Ramos (cell line): Measurements from ENCODE around the gene ST8SIA6.
"Not testable (repeated sequence)": the region's sequence is repeated elsewhere in the genome, so short reads cannot be mapped to it uniquely, and the experiment has no call there.

Experiments used
- in situ Hi-C: fragments of 300-500 bp; cut with MboI; formaldehyde crosslinking; loops from one replicate; pipeline ENCODE4 v1.14.3; 2022; ENCODE audit warnings: low sequenced_read_pairs; ENCODE audit not compliant: unreplicated experiment

ST8SIA6 gene, protein sequence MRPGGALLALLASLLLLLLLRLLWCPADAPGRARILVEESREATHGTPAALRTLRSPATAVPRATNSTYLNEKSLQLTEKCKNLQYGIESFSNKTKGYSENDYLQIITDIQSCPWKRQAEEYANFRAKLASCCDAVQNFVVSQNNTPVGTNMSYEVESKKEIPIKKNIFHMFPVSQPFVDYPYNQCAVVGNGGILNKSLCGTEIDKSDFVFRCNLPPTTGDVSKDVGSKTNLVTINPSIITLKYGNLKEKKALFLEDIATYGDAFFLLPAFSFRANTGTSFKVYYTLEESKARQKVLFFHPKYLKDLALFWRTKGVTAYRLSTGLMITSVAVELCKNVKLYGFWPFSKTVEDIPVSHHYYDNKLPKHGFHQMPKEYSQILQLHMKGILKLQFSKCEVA

DNA sequence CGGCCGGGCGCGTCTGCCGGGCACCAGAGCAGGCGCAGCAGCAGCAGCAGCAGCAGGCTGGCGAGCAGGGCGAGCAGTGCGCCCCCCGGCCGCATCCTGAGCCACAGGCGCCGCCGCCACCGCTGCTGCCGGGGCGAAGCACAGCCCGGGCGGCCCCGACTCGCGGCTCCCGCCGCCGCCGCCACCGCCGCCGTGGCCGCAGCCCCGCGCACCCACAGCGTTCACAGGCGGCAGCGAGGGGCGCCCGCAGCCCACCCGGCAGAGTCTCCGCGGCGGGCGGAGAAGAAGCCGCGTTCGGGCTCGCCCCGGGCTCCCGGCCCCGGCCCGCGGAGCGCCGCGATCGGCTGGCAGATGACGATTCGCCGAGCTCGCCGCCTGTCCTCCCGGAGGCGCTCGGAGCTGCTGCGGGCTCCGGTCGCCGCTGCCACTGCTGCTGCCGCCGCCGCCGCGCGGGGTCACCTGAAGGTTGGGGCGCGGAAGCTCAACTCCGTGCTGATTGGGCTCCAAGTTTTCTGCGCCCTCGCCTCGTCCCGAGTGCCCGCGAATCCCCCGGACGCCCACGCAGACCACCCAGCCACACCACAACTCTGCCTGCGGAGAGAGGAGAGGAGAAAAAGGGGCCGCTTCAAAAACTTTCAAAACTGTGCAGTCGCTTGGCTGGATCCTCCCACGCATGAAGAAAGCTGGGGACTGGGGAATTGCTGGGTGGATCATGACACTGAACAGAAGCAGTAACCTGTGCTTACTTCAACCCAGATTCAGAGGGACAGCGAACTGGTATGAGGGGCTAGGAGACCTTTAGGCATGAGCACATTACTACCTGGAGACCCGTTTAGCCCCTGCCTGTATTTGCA is at the start of gene ST8SIA6:
Gene ST8SIA6 (minus strand): TSS at position 435 of the 854 bp plus-strand sequence. CDS start 340 bp downstream, at position 95.
- in situ Hi-C loops, result no loop called here

DNA sequence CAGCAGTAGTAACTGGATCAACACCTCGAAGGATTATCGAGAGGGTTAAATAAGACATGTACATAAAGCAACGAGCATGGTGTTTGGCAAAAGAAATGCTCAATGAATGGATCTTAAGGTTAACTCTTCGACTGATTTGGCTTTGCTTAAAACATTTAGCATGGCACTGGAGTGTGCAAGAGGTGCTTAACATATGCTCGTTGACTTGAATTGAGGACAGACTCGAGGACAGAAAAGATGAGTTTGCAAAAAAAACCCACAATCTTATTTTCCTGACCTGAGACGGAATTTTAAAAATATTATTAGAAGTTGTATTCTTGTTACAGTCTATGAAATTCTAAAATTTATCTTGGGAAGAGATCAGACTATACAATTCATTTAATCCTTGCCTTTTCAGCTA is 49.4 kb upstream of the ST8SIA6 start:
- in situ Hi-C loops, result no loop called here

DNA sequence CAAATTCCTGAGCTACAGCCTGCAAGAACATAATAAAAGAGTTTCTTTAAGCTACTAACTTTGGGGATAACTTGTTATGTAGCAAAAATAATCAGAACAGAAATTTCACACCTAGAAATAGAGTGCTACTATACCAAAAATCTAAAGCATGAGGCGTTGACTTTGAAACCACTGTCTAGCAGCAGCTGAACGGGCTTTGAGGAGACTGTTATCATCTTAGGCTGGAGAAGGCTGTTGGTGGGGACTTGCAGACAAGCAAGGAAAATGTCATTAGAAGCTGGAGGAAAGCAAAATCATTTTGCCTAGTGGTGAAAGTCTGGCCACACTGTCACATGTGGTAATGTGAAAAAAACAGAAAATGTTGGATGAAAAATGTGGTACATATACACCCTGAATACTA is 48.4 kb upstream of the ST8SIA6 start:
- in situ Hi-C loops, result no loop called here

DNA sequence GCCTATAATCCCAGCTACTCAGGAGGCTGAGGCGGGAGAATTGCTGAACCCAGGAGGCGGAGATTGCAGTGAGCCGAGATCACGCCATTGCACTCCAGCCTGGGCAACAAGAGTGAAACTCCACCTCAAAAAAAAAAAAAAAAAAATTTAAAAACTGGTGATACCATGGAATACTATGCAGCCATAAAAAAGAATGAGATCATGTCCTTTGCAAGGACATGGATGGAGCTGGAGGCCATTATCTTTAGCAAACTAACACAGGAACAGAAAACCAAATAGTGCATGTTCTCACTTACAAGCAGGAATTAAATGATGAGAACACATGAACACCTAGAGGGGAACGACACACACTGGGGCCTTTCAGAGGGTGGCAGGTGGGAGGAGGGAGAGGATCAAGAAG is 44.6 kb upstream of the ST8SIA6 start:
- in situ Hi-C loops, result not testable (repeated sequence)

DNA sequence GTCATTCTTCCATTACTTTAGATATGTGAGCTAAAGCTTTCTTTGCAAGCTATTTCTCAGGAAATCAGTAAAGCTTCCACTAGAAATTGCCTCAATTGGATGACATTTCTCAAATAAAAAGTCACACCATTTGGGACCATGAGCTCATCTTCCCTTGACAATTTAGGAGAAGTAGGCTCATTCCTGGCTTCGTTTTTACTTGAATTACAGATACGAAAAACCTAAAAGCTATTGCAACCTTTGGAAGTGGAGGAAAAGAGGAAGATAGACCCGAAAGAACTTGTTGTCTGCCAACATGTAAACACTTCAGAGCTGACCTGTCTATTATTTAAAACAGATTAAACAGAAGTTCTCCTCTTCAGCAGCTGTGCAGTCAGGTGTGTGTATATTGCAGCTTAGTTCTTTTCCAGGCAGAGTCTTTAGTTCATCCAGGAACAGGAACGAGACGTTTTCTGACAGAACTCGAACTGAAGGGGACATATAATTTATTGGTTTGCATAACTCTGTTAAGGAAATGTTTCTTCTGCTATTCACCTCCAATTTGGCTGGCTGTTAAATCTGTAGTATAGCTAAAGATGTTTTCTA is 43.1 kb upstream of the ST8SIA6 start:
- in situ Hi-C loops, result no loop called here

DNA sequence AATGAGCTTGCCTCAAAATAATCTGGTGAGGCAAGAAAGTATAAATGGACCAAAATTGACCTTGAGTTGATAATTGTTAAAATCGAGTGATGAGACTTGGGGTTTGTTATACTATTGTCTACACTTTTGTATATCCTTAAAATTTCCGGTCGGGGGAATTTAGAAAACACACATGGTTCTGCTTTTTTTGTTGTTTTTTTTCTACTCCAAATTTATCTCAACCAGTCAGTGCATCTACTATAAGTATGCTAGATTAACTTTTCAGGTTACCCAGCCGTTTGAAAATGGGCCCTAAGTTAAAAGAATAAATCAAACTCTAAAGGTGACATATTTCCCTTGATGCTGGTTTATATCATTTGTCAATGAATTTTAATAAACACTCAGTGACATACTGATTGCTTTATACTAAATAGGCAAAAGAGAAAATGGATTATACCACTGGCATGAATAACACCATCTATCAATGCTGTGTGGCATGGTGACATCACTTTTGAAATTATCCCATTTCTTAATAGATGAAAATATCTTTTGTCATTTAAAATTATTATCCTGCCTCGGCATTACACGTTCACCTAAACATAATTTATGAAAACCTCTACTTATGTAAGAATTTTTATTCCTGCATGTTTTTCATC is 40.3 kb upstream of the ST8SIA6 start:
- in situ Hi-C loops, result no loop called here

DNA sequence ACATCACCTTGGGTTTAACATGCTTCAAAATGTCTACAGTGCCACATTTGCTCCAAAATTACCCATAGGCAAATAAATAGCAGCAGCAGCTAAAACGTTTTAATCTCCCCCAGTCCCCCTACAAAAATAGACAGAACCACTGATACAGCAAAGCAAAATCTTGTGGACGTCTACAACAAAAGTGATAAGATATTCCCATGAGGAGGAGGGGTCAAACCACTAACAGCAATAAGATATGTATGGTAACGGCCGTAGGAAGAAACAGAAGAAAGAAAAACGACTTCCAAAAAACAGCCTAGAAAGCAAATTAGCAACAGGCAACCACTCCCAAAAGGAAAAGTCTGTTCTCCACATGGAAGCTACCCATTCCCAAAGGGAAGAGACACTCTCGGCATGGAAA is 34.5 kb upstream of the ST8SIA6 start:
- in situ Hi-C loops, result no loop called here

DNA sequence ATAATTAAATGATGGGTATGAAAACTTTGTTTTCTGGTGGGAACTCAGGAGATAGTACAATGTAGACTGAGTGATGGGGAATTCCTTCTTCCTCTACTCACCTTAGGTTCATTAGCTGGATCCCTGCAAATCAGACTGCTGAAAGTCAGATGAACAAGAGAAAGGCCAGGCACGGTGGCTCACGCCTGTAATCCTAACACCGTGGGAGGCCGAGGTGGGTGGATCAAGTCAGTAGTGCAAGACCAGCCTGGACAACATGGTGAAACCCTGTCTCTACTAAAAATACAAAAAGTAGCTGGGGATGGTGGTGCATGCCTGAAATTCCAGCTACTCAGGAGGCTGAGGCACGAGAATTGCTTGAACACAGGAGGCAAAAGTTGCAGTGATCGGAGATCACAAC is 28.7 kb upstream of the ST8SIA6 start:
- in situ Hi-C loops, result no loop called here

DNA sequence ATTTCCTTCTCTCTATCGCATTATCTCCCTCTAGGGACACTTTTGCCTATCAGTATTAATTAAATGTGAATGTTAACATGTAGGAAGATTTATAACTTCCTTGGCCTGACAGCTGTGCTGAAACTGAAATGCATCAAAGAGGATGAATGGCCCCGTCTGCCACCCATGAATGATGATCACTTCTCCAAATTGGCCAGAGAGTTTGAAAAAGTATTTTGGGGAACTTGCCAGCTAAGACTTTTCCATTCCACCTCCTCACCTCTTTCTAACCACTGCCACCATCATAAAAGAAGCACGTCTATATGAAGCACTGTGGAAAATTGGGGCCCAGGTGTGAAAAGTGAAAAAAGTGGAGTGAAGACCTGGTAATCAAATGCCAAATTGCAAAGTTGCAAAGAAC is 25.4 kb upstream of the ST8SIA6 start:
- in situ Hi-C loops, result no loop called here

DNA sequence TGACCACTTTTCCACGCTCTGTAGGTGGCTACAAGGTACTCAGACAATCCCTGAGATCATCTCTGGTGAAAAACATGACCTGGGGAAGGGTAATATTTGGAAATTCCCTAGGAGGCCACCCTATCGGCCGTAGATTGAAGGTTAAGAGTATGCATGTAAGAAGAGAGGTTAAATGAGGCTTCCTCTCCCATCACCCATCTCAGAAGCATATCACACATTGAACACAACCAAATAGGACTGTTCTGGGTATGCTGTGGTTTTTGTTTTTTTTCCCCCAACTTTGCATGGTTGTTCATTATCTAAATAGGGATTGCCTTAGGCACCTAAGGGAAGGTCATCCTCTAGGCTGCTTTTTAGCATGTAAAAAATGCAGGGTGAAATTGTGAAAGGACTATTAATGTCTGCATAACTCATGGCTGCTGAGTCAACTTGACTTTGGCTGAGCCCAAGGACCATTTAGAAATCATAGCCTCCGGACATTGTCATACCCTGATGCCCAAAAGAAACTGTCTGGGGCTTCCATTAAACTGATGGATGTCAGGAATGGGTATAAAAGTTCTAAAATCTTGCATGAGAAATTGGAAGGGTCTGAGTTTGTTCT is 24.7 kb upstream of the ST8SIA6 start:
- in situ Hi-C loops, result no loop called here

DNA sequence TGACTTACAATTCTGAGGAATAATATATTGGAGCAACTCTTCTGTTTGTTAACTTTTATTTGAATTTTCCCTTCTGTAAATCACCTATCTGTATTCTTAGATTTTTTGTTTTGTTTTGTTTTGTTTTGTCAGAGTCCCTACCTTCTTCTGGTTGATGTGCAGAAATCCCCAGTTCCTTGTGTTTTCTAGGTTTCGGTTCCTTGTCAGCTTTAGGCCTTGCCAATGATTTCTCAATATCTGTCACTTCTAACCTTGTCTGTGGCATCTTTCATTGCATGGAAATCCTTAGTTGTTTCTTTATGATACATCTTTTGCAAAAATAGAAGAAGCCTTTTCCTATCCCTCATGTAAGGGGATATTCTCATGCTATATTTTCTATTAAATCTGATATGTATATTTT is 21.7 kb upstream of the ST8SIA6 start:
- in situ Hi-C loops, result no loop called here

DNA sequence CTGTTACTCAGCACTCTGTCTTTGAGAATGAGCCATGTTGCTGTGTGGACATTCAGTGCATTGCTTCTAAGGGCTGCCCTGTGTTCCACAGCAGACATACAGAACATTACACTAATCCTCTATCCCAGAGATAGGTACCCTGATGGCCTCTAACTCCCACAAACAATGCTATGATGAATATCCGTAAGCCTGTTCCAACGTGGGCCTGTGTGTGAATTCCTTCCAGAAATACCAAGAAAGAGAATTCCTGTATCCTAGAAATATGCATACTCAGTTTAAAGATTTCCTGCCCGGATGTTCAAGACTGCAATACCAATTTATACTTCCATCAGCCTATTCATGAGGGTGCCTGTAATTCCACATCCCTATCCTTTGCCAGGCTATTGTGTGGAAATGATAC is 21.3 kb upstream of the ST8SIA6 start:
- in situ Hi-C loops, result no loop called here

DNA sequence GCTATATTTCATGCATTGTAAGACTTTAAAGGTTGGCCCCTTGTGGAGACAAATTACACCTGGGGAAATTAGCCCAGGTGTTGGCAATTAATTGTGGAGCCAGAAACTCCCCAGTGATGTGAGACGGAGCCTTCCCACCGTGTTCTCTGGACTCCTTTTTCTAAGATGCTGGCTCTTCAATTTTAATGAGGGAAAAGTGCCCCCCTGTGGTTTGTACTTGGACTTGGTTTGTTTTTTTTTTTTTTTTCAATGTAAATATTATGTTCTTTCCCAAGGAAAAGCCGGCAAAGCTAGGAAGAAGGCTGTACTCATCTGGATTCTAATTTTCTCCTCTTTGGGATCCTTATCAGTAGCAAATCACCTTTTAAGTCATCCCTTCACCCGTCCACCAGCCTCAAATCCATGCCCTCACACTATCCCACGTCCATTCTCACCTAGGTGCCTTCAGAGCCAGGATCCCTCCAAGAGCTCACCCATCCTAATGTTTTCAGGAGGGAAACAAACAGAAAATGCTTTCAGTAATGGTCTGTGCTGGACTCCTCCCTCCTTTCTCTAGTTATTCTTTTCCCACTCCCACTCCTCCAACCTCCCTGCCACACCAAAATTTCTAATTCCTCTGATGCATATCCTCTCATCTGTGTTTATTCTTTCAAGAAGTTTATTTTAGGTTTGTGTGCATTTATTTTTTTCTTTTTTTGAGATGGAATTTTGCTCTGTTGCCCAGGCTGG is 20.4 kb upstream of the ST8SIA6 start:
- in situ Hi-C loops, result no loop called here

DNA sequence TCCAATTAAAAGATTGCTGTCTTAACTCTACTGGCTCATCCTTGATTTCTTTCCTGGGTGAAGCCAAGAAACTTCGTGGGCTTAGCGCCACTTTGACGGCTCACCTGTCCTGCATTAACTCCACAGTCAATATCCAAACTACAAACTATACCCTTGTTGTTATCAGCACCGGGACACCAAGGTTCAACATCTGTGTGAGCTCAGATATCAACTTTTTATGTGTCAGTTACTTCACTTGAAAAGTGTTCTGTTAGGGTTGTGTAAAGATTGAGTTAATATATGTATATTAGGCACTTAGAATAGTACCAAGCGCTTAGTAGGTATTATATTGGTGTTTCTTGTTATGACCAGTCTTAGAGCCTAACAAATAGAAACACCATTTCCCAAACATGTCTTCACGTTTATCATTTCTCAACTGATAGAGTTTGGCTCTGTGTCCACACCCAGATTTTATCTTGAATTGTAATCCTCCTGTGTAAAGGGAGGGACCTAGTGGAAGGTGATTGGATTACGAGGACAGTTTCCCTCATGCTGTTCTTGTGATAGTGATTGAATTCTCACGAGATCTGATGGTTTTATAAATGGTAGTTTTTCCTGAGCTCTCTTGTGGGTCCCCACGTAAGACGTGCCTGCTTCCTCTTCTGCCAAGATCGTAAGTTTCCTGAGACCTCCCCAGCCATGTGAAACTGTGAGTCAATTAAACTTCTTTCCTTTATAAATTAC is 19.0 kb upstream of the ST8SIA6 start:
- in situ Hi-C loops, result no loop called here

DNA sequence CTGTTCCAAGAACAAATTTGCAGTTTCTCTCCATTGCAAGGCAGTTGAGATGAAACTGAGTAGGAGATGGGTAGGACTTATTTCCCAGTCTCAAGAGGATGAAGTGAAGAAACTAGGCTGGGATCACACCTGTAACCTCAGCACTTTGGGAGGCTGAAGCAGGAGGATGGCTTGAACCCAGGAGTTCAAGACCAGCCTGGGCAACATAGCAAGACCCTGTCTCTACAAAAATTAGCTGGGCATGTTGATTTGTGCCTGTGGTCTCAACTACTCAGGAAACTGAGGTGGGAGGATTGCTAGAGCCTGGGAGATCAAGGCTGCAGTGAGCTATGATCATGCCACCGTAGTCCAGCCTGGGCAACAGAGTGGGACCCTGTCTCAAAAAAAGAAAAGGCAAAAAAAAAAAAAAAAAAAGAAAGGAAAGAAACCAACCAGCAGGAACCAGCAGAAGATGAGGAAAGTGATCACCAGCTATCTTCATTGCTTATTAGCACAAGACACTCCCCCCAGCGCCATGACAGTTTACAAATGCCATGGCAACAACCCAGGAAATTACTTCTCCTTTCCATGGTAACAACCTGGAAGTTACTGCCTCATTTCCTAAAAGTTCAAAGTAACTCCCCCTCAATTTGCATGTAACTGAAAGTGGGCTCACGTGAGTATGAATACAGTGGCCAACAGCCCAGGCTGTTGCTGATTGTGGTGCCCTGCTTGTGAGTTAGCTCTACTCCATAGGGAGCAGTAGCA is 18.3 kb upstream of the ST8SIA6 start:
- in situ Hi-C loops, result no loop called here

DNA sequence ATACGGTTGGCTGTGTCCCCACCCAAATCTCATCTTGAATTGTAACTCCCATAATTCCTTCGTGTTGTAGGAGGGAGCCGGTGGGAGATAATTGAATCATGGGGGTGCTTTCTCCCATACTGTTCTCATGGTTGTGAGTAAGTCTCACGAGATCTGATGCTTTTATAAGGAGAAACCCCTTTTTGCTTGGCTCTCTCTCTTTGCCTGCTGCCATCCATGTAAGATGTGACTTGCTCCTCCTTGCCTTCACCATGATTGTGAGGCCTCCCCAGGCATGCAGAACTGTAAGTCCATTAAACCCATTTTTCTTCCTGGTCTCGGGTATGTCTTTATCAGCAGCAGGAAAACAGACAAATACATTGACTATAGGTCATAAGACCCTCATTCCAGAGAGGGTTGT is 15.9 kb upstream of the ST8SIA6 start:
- in situ Hi-C loops, result no loop called here

DNA sequence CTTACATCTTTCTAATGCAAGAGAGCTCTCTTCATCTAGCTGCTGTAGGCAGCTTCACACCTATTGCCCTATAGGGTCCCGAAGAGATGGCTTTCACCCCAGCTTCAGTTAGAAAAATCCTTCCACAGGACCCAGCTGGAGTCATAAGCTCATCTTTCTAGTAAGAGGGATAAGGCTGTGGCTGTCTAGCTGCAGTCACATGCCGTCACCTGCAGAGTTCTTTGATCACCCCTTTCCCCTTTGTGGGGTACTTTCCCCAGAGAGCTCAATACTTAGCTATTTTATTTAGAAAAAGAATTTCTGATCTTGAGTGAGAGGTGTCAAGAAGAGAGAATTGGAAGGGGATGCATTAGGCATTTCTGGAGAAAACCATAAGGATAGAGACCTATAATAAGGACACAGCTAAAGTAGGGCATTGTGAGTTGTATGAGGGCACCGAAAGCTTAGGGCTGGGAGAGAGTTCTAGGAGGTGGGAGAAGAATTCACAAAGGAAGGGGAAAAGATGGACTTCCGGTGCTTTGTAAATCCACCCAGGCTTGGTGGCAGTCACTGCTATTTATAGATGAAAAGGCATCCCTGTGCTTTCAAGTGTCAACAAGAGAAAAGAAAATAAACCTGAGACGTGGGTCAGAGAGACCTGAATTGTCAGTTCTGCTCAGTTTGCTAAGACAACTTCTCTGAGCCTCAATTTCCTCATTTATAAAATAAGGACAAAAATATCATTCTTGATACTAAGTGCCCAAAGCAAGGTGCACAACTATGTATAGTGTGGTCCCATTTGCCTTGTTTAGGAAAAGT is 11.1 kb upstream of the ST8SIA6 start:
- in situ Hi-C loops, result no loop called here

DNA sequence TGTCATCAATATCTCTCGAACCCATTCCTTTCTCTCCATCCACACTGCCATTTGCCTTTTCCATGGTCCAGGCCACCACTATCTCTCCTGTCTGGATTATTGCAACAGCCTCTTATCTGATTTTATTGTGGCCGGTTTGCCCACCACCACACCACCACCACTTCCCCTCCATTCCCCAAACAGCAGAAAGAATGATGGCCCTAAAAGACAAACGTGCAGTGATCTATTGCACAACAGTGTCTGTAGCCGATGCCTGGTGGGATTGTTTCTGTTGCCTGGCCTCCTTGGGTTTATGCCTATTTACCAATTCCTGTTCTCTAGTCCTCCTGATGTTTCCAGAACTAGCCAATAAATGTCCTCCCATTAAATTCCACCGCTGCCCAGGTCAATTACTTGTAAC is 10.2 kb upstream of the ST8SIA6 start:
- in situ Hi-C loops, result no loop called here
